ENCODE data around the gene POLR2J. TPM values are rescaled to one million over a fixed set of nuclear protein-coding genes. Genes with fewer than 3 reads are reported as not detected.
"Not testable (repeated sequence)": the region's sequence is repeated elsewhere in the genome, so short reads cannot be mapped to it uniquely, and the experiment has no call there.

The POLR2J gene
- total and polyA plus RNA-seq, 4 donors, result 9.6 to 50.3 (median 30.5) TPM

DNA sequence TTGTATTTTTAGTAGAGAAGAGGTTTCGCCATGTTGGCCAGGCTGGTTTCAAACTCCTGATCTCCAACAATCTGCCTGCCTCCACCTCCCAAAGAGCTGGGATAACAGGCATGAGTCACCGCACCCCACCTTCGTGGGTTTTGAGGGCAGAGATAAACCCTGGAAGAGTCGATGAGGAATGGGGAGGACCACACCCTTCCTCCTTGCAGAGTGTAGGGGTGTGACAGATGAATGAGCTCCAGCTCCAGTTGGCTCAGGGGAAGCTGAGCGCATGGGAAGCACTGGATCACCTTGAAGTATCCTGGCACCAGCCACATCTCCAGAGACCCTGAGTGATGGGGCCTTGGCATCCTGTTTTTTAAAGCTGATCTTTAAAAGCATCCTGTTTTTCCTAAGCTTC is 5.6 kb upstream of the POLR2J start:
- H3K9me3 ChIP-seq (ENCODE audit: control insufficient read depth in 4 of 4, low read length in 3 of 4); H3K36me3 ChIP-seq (ENCODE audit: control insufficient read depth in 4 of 4, insufficient read depth in 3 of 4, low read depth in 1 of 4, low read length in 3 of 4); H3K27me3 ChIP-seq (ENCODE audit: control insufficient read depth in 4 of 4, insufficient read depth in 4 of 4, low read length in 3 of 4); H3K9ac ChIP-seq (ENCODE audit: low read depth in 1 of 2, low read length in 2 of 2); H3K4me3 ChIP-seq (ENCODE audit: low read depth in 1 of 3, low read length in 3 of 3); H3K4me1 ChIP-seq (ENCODE audit: control insufficient read depth in 4 of 4, insufficient read depth in 4 of 4, low read length in 3 of 4); H3K27ac ChIP-seq (ENCODE audit: low read depth in 1 of 2, low read length in 2 of 2); DNase-seq (ENCODE audit: low spot score): not testable (repeated sequence)
- WGBS, result no CpG with 5 or more reads among the region's 5 CpGs

DNA sequence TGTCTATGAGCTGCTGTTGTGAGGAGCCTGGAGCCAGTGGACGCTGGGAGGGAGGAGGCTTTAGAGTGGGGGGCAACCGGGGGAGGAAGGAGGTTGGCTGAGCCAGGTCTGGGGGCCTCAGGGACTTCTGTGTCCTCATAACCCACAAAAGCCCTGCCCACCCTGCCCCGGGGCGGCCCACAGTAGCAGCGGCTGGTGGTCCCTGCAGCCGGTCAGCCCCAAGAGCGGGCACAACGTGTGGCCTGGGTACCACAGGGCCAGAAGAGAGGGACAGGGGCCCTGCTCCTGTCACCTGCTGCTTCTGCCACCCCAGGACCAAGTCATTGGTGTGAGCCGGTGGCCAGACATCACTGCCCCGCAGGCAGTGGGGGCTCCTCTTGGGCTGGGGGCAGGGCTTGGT is 3.2 kb upstream of the POLR2J start:
- H3K4me3 ChIP-seq (ENCODE audit: low read depth in 1 of 3, low read length in 3 of 3); H3K9ac ChIP-seq (ENCODE audit: low read depth in 1 of 2, low read length in 2 of 2); H3K27me3 ChIP-seq (ENCODE audit: control insufficient read depth in 4 of 4, insufficient read depth in 4 of 4, low read length in 3 of 4); H3K27ac ChIP-seq (ENCODE audit: low read depth in 1 of 2, low read length in 2 of 2); H3K4me1 ChIP-seq (ENCODE audit: control insufficient read depth in 4 of 4, insufficient read depth in 4 of 4, low read length in 3 of 4); H3K9me3 ChIP-seq (ENCODE audit: control insufficient read depth in 4 of 4, low read length in 3 of 4); H3K36me3 ChIP-seq (ENCODE audit: control insufficient read depth in 4 of 4, insufficient read depth in 3 of 4, low read depth in 1 of 4, low read length in 3 of 4); DNase-seq (ENCODE audit: low spot score): not testable (repeated sequence)
- 86% methylated on average over 1 of the region's 10 CpGs for WGBS

DNA sequence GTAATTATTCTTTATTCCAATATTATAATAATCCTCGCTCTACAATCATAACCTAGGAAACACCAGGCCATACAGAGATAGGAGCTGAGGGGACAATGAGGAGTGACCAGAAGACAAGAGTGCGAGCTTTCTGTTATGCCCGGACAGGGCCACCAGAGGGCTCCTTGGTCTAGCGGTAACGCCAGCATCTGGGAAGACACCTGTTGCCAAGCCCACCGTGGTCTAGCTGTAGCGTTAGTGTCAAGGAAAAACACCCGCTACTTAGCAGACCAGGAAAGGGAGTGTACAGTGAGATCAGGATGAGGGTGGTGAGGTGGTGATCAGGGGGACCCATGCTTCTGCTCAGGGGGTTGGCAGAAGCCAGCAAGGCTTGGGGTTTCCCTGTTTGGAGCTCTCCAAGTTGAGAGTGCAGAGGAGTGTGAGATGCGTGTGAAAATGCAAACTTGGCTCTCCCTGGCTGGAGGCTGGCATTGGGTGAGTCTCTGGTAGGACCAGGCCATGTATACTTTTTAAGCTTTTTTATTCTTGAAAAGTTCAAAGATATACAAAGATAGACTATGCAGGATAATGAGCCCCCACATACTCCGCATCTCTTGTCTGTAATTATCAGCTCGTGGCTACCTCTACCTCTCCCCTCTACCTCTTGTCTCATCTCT is 1.4 kb upstream of the POLR2J start:
- not testable (repeated sequence) for H3K4me3 ChIP-seq (ENCODE audit: low read depth in 1 of 3, low read length in 3 of 3); H3K9ac ChIP-seq (ENCODE audit: low read depth in 1 of 2, low read length in 2 of 2); H3K4me1 ChIP-seq (ENCODE audit: control insufficient read depth in 4 of 4, insufficient read depth in 4 of 4, low read length in 3 of 4); H3K27me3 ChIP-seq (ENCODE audit: control insufficient read depth in 4 of 4, insufficient read depth in 4 of 4, low read length in 3 of 4); DNase-seq (ENCODE audit: low spot score); H3K27ac ChIP-seq (ENCODE audit: low read depth in 1 of 2, low read length in 2 of 2); H3K36me3 ChIP-seq (ENCODE audit: control insufficient read depth in 4 of 4, insufficient read depth in 3 of 4, low read depth in 1 of 4, low read length in 3 of 4); H3K9me3 ChIP-seq (ENCODE audit: control insufficient read depth in 4 of 4, low read length in 3 of 4)
- WGBS, result 4% methylated on average over 8 of the region's 11 CpGs
- TF ChIP-seq, protein P1, sequence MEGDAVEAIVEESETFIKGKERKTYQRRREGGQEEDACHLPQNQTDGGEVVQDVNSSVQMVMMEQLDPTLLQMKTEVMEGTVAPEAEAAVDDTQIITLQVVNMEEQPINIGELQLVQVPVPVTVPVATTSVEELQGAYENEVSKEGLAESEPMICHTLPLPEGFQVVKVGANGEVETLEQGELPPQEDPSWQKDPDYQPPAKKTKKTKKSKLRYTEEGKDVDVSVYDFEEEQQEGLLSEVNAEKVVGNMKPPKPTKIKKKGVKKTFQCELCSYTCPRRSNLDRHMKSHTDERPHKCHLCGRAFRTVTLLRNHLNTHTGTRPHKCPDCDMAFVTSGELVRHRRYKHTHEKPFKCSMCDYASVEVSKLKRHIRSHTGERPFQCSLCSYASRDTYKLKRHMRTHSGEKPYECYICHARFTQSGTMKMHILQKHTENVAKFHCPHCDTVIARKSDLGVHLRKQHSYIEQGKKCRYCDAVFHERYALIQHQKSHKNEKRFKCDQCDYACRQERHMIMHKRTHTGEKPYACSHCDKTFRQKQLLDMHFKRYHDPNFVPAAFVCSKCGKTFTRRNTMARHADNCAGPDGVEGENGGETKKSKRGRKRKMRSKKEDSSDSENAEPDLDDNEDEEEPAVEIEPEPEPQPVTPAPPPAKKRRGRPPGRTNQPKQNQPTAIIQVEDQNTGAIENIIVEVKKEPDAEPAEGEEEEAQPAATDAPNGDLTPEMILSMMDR (IDR thresholded peaks at IDR 0.05; ENCODE audit: low read depth, low read length, missing input control), result peak; percentile 23
- peak; percentile 38 to 45 for TF ChIP-seq RAD21 (IDR thresholded peaks at IDR 0.05)

DNA sequence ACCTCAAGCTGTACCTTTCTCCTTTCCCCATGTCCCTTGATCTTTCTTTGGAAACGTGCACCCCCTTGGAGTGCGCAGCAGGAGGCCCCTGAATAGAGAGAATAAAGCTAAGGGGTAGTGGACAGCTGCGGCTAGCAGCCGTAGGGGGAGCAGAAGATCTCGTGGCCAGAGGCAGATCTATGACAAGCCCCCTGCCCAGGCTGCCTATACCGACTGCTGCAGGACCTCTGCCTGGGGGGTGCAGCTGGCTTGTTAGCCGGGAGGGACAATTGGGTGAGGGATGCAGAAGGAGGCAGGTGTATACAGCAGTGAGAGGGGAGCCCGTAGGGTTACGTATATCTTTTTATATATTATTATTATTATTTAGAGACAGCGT is 475 bp upstream of the POLR2J start:
- not testable (repeated sequence) for DNase-seq (ENCODE audit: low spot score); H3K9me3 ChIP-seq (ENCODE audit: control insufficient read depth in 4 of 4, low read length in 3 of 4); H3K4me1 ChIP-seq (ENCODE audit: control insufficient read depth in 4 of 4, insufficient read depth in 4 of 4, low read length in 3 of 4); H3K4me3 ChIP-seq (ENCODE audit: low read depth in 1 of 3, low read length in 3 of 3); H3K27ac ChIP-seq (ENCODE audit: low read depth in 1 of 2, low read length in 2 of 2); H3K9ac ChIP-seq (ENCODE audit: low read depth in 1 of 2, low read length in 2 of 2); H3K36me3 ChIP-seq (ENCODE audit: control insufficient read depth in 4 of 4, insufficient read depth in 3 of 4, low read depth in 1 of 4, low read length in 3 of 4); H3K27me3 ChIP-seq (ENCODE audit: control insufficient read depth in 4 of 4, insufficient read depth in 4 of 4, low read length in 3 of 4)
- 0% methylated on average over 2 of the region's 10 CpGs for WGBS

GRCh38 chr7:102474736-102475435 is 3.8 kb downstream of the POLR2J start:
- peak; percentile 10 to 14 for TF ChIP-seq HNF4A (conservative IDR thresholded peaks at IDR 0.05)
- WGBS, result 52% methylated on average over 12 of the region's 19 CpGs
- H3K27ac ChIP-seq (ENCODE audit: low read depth in 1 of 2, low read length in 2 of 2); DNase-seq (ENCODE audit: low spot score); H3K27me3 ChIP-seq (ENCODE audit: control insufficient read depth in 4 of 4, insufficient read depth in 4 of 4, low read length in 3 of 4); H3K9ac ChIP-seq (ENCODE audit: low read depth in 1 of 2, low read length in 2 of 2); H3K9me3 ChIP-seq (ENCODE audit: control insufficient read depth in 4 of 4, low read length in 3 of 4); H3K4me3 ChIP-seq (ENCODE audit: low read depth in 1 of 3, low read length in 3 of 3): not testable (repeated sequence)
- peaks cover 2 to 16% (median 11%) of the 10 kb centered on the region in 4 donors for H3K36me3 ChIP-seq (ENCODE audit: control insufficient read depth in 4 of 4, insufficient read depth in 3 of 4, low read depth in 1 of 4, low read length in 3 of 4)
- peaks cover 0 to 19% (median 14%) of the 10 kb centered on the region in 4 donors for H3K4me1 ChIP-seq (ENCODE audit: control insufficient read depth in 4 of 4, insufficient read depth in 4 of 4, low read length in 3 of 4)

- not testable (repeated sequence) for H3K4me3 ChIP-seq (ENCODE audit: low read depth in 1 of 3, low read length in 3 of 3); H3K27ac ChIP-seq (ENCODE audit: low read depth in 1 of 2, low read length in 2 of 2); H3K9me3 ChIP-seq (ENCODE audit: control insufficient read depth in 4 of 4, low read length in 3 of 4); H3K9ac ChIP-seq (ENCODE audit: low read depth in 1 of 2, low read length in 2 of 2); DNase-seq (ENCODE audit: low spot score); H3K27me3 ChIP-seq (ENCODE audit: control insufficient read depth in 4 of 4, insufficient read depth in 4 of 4, low read length in 3 of 4)
- Histone ChIP-seq H3K4me1 (ENCODE audit: control insufficient read depth in 4 of 4, insufficient read depth in 4 of 4, low read length in 3 of 4) (peaks cover 5 to 27% (median 22%) of the 10 kb centered on the region in 4 donors), H3K36me3 (ENCODE audit: control insufficient read depth in 4 of 4, insufficient read depth in 3 of 4, low read depth in 1 of 4, low read length in 3 of 4) (peaks cover 2 to 16% (median 11%) of the 10 kb centered on the region in 4 donors)
- 89% methylated on average over 14 of the region's 14 CpGs for WGBS
Observed at GRCh38 chr7:102474116-102474515, 4.6 kb downstream of the POLR2J start.
